Trophoblast cell (in vitro differentiated cells and primary cell): ENCODE measurements around the gene ALDH1B1.

ENCODE experiments used
- DNase-seq, 2 donors: peaks; one replicate each; pipeline ENCODE4 v3.0.0-alpha.2; 2016
- H2AFZ ChIP-seq: 2 replicates; pipeline ENCODE4 v1.6.1; 2013; ENCODE audit warnings: low read length, moderate library complexity, mild to moderate bottlenecking; ENCODE audit not compliant: insufficient read depth, poor library complexity
- H2AK5ac ChIP-seq: 2 replicates; pipeline ENCODE4 v1.6.1; 2013; ENCODE audit warnings: mild to moderate bottlenecking, low read length
- H2BK120ac ChIP-seq: 2 replicates; pipeline ENCODE4 v1.6.1; 2013; ENCODE audit warnings: low read length, mild to moderate bottlenecking, moderate library complexity; ENCODE audit not compliant: insufficient read depth, poor library complexity
- H2BK12ac ChIP-seq: 2 replicates; pipeline ENCODE4 v1.6.1; 2013; ENCODE audit warnings: mild to moderate bottlenecking, low read length, moderate library complexity
- H2BK5ac ChIP-seq: 2 replicates; pipeline ENCODE4 v1.6.1; 2013; ENCODE audit warnings: low read length, low read depth, moderate library complexity, mild to moderate bottlenecking; ENCODE audit not compliant: poor library complexity
- H3K14ac ChIP-seq: 2 replicates; pipeline ENCODE4 v1.6.1; 2013; ENCODE audit warnings: mild to moderate bottlenecking, low read length
- H3K18ac ChIP-seq: 2 replicates; pipeline ENCODE4 v1.6.1; 2013; ENCODE audit warnings: mild to moderate bottlenecking, low read length
- H3K23ac ChIP-seq: 2 replicates; pipeline ENCODE4 v1.6.1; 2013; ENCODE audit warnings: low read length
- H3K27ac ChIP-seq: 2 replicates; pipeline ENCODE4 v1.5.1; 2013; ENCODE audit warnings: low read depth, mild to moderate bottlenecking, inconsistent platforms, low read length, moderate library complexity
- H3K27me3 ChIP-seq: 2 replicates; pipeline ENCODE4 v1.6.1; 2013; ENCODE audit warnings: inconsistent platforms, mild to moderate bottlenecking, low read length, moderate library complexity; ENCODE audit not compliant: insufficient read depth
- H3K36me3 ChIP-seq, 2 experiments: 1 replicate in 1 of 2; 2 replicates in 1 of 2; pipeline ENCODE4 v1.6.1; 2013; ENCODE audit warnings: low read length in 2 of 2, mild to moderate bottlenecking in 2 of 2, moderate library complexity in 1 of 2; ENCODE audit not compliant: insufficient read depth in 2 of 2, control insufficient read depth in 1 of 2
- H3K4ac ChIP-seq: 2 replicates; pipeline ENCODE4 v1.6.1; 2013; ENCODE audit warnings: low read depth, mild to moderate bottlenecking, low read length, moderate library complexity
- H3K4me1 ChIP-seq, 2 experiments: 1 replicate in 1 of 2; 2 replicates in 1 of 2; pipeline ENCODE4 v1.6.1; 2013; ENCODE audit warnings: low read length in 2 of 2, mild to moderate bottlenecking in 2 of 2, moderate library complexity in 1 of 2; ENCODE audit not compliant: insufficient read depth in 2 of 2, control insufficient read depth in 1 of 2
- H3K4me2 ChIP-seq: 2 replicates; pipeline ENCODE4 v1.6.1; 2013; ENCODE audit warnings: inconsistent platforms, mild to moderate bottlenecking, low read length, moderate library complexity
- H3K4me3 ChIP-seq: 2 replicates; pipeline ENCODE4 v1.5.1; 2013; ENCODE audit warnings: mild to moderate bottlenecking, low read depth, low read length, inconsistent platforms
- H3K79me1 ChIP-seq: one replicate; pipeline ENCODE4 v1.6.1; 2013; ENCODE audit warnings: low read length
- H3K79me2 ChIP-seq: 2 replicates; pipeline ENCODE4 v1.6.1; 2013; ENCODE audit warnings: low read length, mild to moderate bottlenecking; ENCODE audit not compliant: control insufficient read depth, insufficient read depth, poor library complexity
- H3K9ac ChIP-seq: 2 replicates; pipeline ENCODE4 v1.6.1; 2013; ENCODE audit warnings: mild to moderate bottlenecking, low read length
- H3K9me3 ChIP-seq: 2 replicates; pipeline ENCODE4 v1.6.1; 2013; ENCODE audit warnings: low read depth, mild to moderate bottlenecking, control low read depth, inconsistent platforms, low read length; ENCODE audit not compliant: insufficient read depth
- H4K12ac ChIP-seq: 2 replicates; pipeline ENCODE4 v1.6.1; 2013; ENCODE audit warnings: low read depth, mild to moderate bottlenecking, low read length, moderate library complexity
- H4K8ac ChIP-seq: 2 replicates; pipeline ENCODE4 v1.6.1; 2013; ENCODE audit warnings: low read depth, mild to moderate bottlenecking, low read length, moderate library complexity
- H4K91ac ChIP-seq: one replicate; pipeline ENCODE4 v1.6.1; 2013; ENCODE audit warnings: low read depth, mild to moderate bottlenecking, low read length, moderate library complexity
- WGBS: extraction: QIAGEN DNeasy Blood & Tissue Kit; methylation state at CpG from one replicate; pipeline ENCODE4 v1.1.7; 2013; ENCODE audit warnings: missing lambda C conversion rate; ENCODE audit not compliant: insufficient read length, insufficient coverage; ENCODE audit errors: extremely low coverage; 5-methylcytosine and 5-hydroxymethylcytosine counted together

Gene ALDH1B1

DNA sequence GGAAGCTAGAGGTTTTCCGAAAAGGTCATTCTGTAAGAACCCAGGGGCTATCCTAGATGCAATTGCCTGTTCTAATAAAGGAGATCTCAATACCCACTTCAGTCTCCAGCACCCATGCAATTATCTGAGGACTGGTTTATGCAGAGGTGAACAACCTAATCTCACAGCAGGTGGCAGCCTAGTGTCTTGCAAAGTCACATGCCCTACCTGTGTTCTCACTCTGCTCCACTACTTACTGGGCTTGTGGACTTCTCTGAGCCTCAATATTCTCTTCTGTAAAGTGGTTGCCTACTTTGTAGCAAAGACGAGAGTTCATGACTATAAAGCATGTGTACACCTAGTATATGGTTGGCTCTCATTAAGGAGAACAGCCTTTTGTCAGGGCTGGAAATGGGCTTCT lies 21.0 kb upstream of the ALDH1B1 start:
- Histone ChIP-seq H2AFZ (no peak overlapping the region), H3K27ac (no peak overlapping the region), H2BK12ac (no peak overlapping the region), H3K27me3 (no peaks in the 10 kb centered on the region), H4K8ac (no peak overlapping the region), H2AK5ac (no peak overlapping the region), H3K23ac (no peak overlapping the region), H2BK5ac (no peak overlapping the region), H4K91ac (no peak overlapping the region), H3K4me2 (no peak overlapping the region), H3K9ac (no peak overlapping the region), H3K4ac (no peak overlapping the region), H3K9me3 (no peaks in the 10 kb centered on the region), H3K79me1 (no peaks in the 10 kb centered on the region), H2BK120ac (no peak overlapping the region), H3K79me2 (no peaks in the 10 kb centered on the region), H3K18ac (no peak overlapping the region), H4K12ac (no peak overlapping the region), H3K36me3 (no peaks in the 10 kb centered on the region), H3K4me3 (no peak overlapping the region), H3K4me1 (peaks cover 0 to 6% of the 10 kb centered on the region in 2 experiments), H3K14ac (no peak overlapping the region)
- DNase-seq = peak; percentile 45 to 63
- no CpG with 5 or more reads among the region's 2 CpGs for WGBS

DNA sequence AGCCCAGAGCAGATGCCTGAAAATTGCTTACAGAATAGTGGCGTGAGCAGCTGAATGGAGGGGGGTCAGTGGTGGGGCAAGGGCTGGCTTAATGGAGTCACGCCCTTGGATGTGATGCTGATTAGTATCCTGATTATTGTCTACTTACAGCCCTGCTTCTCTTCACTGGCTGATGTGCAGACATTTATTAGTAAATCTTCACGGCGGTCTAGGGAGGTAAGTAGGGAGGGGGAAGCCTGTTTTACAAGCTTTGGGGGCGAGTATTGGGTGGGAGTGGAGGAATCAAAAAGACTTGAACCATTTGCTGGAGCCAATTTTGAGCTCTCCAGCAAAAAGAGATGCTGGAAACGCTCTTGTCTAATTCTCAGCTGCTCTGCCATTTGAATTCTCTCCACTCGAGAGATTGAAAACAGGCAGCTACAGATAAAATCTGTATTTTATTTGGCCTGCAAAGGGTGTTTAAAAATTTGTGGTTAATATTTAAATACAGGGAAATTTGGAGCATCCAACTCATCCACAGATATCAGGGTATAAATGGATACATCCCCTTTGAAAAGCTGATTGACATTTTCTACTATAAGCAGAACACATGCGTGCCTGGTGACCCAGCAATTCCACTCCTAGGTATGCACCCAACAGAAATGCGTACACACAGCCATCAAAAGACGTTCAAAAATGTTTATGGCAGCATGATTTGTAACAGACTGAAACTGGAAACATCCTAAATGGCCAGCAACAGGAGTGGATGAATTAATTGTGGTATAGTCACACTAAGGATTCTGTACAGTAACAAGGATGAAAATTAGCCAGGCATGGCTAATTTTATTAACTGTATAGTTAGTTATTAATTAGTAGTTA lies 19.5 kb upstream of the ALDH1B1 start:
- Histone ChIP-seq H3K36me3 (no peaks in the 10 kb centered on the region), H3K14ac (no peak overlapping the region), H4K12ac (no peak overlapping the region), H3K9ac (no peak overlapping the region), H3K79me2 (no peaks in the 10 kb centered on the region), H3K27me3 (no peaks in the 10 kb centered on the region), H3K23ac (no peak overlapping the region), H2AK5ac (no peak overlapping the region), H3K4ac (no peak overlapping the region), H4K8ac (no peak overlapping the region), H3K9me3 (no peaks in the 10 kb centered on the region), H2BK120ac (no peak overlapping the region), H2BK12ac (no peak overlapping the region), H3K79me1 (no peaks in the 10 kb centered on the region), H3K27ac (no peak overlapping the region), H2BK5ac (no peak overlapping the region), H2AFZ (no peak overlapping the region), H3K18ac (no peak overlapping the region), H3K4me2 (no peak overlapping the region), H3K4me1 (peaks cover 0 to 6% of the 10 kb centered on the region in 2 experiments), H3K4me3 (no peak overlapping the region), H4K91ac (peak overlapping the region; percentile 4)
- no CpG with 5 or more reads among the region's 10 CpGs for WGBS
- no peak for DNase-seq

DNA sequence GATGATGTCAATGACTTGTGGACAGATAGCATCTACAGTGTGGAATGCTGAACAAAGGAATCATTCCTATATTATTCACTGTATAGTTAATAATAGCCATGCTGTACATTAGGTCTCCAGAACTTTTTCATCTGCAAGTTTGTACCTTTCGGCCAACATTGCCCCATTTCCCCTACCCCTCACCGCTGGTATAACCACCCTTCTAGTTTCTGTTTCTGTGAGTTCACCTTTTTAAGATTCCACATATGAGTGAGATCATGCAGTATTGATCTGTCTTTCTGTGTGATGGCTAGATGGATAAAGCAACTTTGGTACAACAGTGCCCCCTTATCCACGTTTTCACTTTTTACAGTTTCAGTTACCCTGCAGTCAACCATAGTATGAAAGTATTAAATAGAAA lies 18.8 kb upstream of the ALDH1B1 start:
- Histone ChIP-seq H3K18ac (no peak overlapping the region), H3K4ac (no peak overlapping the region), H2BK5ac (no peak overlapping the region), H3K9me3 (peaks cover 1% of the 10 kb centered on the region), H3K9ac (no peak overlapping the region), H3K36me3 (no peaks in the 10 kb centered on the region), H3K27me3 (no peaks in the 10 kb centered on the region), H3K79me1 (no peaks in the 10 kb centered on the region), H2AFZ (no peak overlapping the region), H3K79me2 (no peaks in the 10 kb centered on the region), H2BK12ac (no peak overlapping the region), H3K4me2 (no peak overlapping the region), H3K23ac (no peak overlapping the region), H4K8ac (no peak overlapping the region), H4K12ac (no peak overlapping the region), H3K14ac (no peak overlapping the region), H3K4me3 (no peak overlapping the region), H4K91ac (no peak overlapping the region), H2AK5ac (no peak overlapping the region), H2BK120ac (no peak overlapping the region), H3K4me1 (peaks cover 0 to 5% of the 10 kb centered on the region in 2 experiments), H3K27ac (no peak overlapping the region)
- WGBS = no CpG with 5 or more reads among the region's 3 CpGs
- no peak for DNase-seq

- no CpG with 5 or more reads among the region's 5 CpGs for WGBS
- DNase-seq = no peak
- H2AK5ac ChIP-seq = no peak overlapping the region
- no peak overlapping the region for H2BK12ac ChIP-seq
- no peaks in the 10 kb centered on the region for H3K36me3 ChIP-seq
- no peak overlapping the region for H3K4me3 ChIP-seq
- H3K79me1 ChIP-seq = no peaks in the 10 kb centered on the region
- no peak overlapping the region for H2BK120ac ChIP-seq
- H3K23ac ChIP-seq = no peak overlapping the region
- H3K27ac ChIP-seq = no peak overlapping the region
- no peak overlapping the region for H3K4ac ChIP-seq
- no peak overlapping the region for H3K14ac ChIP-seq
- no peak overlapping the region for H3K9ac ChIP-seq
- H4K91ac ChIP-seq = no peak overlapping the region
- H3K4me2 ChIP-seq = no peak overlapping the region
- H3K79me2 ChIP-seq = no peaks in the 10 kb centered on the region
- no peak overlapping the region for H3K18ac ChIP-seq
- H3K27me3 ChIP-seq = no peaks in the 10 kb centered on the region
- H4K8ac ChIP-seq = no peak overlapping the region
- no peak overlapping the region for H2BK5ac ChIP-seq
- no peak overlapping the region for H2AFZ ChIP-seq
- H4K12ac ChIP-seq = no peak overlapping the region
- peaks cover 2% of the 10 kb centered on the region for H3K9me3 ChIP-seq
- peaks cover 0 to 4% of the 10 kb centered on the region in 2 experiments for H3K4me1 ChIP-seq
Measured at GRCh38 chr9:38374847-38375571, 17.5 kb upstream of the ALDH1B1 start.
